Stimulated activated memory B cell treated with anti-CD40 and anti-IgM and Interleukin-4, amounts not matched to agents 10 μg/mL and 1 μg/mL and 100 μg/mL, for 72 hours (primary cell): ENCODE measurements around the gene PSKH1.

Source experiments
- ATAC-seq: fragments of 150-1000 bp; cut with Tn5 transposase; 2 replicates; pipeline ENCODE4 v1.10.0; 2021
- H3K27ac Mint-ChIP-seq: one replicate; pipeline ENCODE4 v1.8.0; 2022; ENCODE audit warnings: mild to moderate bottlenecking, mixed read lengths
- H3K27me3 Mint-ChIP-seq: one replicate; pipeline ENCODE4 v1.8.0; 2022; ENCODE audit warnings: mixed read lengths
- H3K36me3 Mint-ChIP-seq: one replicate; pipeline ENCODE4 v1.8.0; 2022; ENCODE audit warnings: mixed read lengths
- H3K4me1 Mint-ChIP-seq: one replicate; pipeline ENCODE4 v1.8.0; 2022; ENCODE audit warnings: mixed read lengths
- H3K4me3 Mint-ChIP-seq: one replicate; pipeline ENCODE4 v1.8.0; 2022; ENCODE audit warnings: mild to moderate bottlenecking, moderate library complexity, mixed read lengths
- H3K9me3 Mint-ChIP-seq: one replicate; pipeline ENCODE4 v1.8.0; 2022; ENCODE audit warnings: mixed read lengths

The PSKH1 gene

DNA sequence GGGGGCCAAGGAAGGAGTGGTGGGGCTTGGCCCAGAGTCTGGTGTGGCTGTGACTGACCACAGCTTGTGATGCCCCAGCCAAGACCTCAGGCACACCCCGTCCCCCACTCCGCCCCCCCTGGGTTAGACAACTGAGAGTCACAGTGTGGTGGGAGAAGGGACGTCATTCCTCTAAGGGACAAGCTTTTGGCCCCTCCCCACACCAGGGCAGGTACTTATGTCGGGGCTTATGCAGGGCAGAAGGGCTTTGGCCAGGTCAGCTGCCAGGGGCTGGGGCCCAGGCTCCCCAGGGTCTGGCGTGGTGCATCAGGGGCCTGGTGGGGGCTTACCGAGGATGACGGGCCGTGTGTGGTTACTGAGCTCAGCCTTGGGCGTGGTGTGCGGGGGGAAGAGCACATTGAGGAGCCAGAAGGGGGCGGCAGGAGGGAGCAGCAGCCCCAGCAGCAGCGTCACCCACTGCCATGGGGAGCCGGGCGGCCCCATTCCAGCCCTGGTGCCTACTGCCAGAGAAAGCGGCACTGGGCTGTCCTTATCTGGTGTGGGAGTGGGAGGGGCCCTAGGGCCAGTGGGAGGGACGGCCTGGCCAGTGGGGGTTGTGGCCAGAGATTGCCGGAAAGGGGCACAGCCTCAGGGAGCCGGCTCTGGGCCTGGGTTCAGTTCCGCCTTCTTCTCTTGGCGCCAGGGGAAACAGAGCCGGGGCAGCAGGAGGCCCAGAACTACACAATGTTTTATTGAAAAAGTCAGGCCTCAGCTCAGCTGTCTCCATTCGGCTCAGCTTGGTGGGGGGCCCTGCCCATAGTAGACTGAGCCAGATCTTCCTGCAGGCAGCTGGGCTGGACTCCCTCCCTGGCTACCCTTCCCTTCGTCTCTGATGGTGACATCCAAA is 50.8 kb downstream of the PSKH1 start, which contains the start of gene LCAT:
Gene LCAT (minus strand): TSS at position 502 of the 886 bp plus-strand sequence. CDS start 19 bp downstream, at position 483.
- Mint-ChIP-seq H3K27me3 (no peaks in the 10 kb centered on the region), H3K4me1 (peaks cover 27% of the 10 kb centered on the region), H3K4me3 (no peak within 1 kb of the TSS), H3K9me3 (no peaks in the 10 kb centered on the region), H3K36me3 (peaks cover 32% of the 10 kb centered on the region), H3K27ac (no peak within 1 kb of the TSS)
- ATAC-seq = no peak

DNA sequence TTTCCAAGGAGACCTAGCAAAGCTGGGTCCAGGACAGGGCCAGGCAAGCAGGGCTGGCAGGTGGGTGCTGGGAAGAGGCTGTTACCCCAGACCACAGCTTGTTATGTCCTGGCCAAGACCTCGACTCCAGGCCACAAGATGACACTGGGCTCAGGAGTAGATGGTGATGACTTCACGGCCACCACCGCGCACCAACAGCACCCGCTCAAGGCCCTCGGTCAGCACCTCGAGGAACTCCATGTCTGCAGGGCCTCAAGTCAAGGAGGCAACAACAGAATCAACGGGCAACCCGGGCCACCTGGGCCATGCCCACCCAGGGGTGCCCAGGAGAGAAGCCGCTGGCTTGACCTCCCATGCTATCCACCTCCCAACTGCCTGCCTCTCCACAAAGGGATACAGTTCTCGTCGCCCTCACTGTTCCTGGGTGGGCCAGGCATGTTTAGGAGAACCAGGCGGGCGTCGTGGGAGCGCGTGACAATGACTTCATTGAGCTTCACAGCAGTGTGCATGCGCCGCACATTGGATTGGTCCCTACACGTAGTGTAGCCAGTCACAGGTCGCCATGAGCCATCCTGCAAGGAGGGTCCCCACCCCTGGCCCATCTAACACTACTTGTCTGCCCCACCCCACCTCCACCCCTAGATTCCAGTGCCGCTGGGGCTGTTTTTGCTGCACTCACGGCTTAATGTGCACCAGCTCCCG is 51.8 kb downstream of the PSKH1 start:
- no peak for ATAC-seq
- H3K9me3 Mint-ChIP-seq = no peaks in the 10 kb centered on the region
- H3K36me3 Mint-ChIP-seq = peaks cover 24% of the 10 kb centered on the region
- no peak overlapping the region for H3K27ac Mint-ChIP-seq
- no peaks in the 10 kb centered on the region for H3K27me3 Mint-ChIP-seq
- peaks cover 20% of the 10 kb centered on the region for H3K4me1 Mint-ChIP-seq
- H3K4me3 Mint-ChIP-seq = no peak overlapping the region

DNA sequence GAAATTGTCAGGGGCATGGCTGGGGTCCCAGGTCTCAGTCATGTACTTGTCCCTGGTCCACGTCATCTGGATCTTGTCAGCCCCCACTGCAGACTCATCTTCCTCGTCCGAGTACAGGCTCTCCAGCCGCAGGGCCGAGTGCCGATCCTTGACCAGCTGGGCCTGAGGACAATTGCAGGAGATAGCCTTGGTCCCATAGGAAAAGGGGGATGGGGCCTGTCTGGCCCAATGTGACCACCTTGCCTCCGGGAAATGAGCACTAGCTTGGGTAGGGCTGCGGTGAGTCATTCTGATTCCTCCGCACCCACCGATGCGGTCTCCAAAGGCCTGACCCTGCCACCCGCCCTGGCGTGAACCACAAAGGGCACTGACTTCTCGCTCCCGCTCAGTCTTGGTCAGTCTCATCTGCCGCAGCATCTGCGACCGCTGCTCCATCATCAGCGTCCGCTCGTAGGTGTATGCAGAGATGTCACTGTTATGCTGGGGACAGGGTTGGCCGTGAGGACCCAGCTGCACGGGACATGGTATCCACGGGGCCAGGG is 52.4 kb downstream of the PSKH1 start:
- no peak overlapping the region for H3K27ac Mint-ChIP-seq
- H3K27me3 Mint-ChIP-seq = no peaks in the 10 kb centered on the region
- H3K9me3 Mint-ChIP-seq = no peaks in the 10 kb centered on the region
- no peak overlapping the region for H3K4me3 Mint-ChIP-seq
- peaks cover 13% of the 10 kb centered on the region for H3K4me1 Mint-ChIP-seq
- no peak for ATAC-seq
- H3K36me3 Mint-ChIP-seq = peaks cover 26% of the 10 kb centered on the region

DNA sequence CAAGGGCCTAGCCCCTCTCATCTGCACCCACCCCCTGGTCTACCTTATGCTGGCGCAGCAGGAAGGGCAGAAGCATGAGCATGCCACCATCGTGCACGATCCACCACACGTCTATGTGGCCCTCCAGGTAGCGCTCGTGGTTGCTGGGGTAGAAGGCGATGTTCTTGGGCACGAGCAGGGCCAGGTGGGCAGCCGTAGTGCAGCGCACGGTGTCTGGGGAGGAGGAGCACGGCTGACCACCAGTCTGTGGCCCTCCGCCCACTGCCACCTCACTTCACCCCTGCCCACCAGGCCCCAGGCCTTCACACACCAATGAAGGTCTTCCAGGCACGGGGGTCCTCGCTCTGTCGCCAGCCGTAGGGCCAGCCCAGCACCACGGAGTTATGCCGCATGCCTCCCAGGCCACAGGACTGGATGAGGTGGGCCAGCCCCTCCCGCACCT is 53.1 kb downstream of the PSKH1 start:
- H3K9me3 Mint-ChIP-seq = no peaks in the 10 kb centered on the region
- peaks cover 12% of the 10 kb centered on the region for H3K4me1 Mint-ChIP-seq
- no peak for ATAC-seq
- H3K27me3 Mint-ChIP-seq = no peaks in the 10 kb centered on the region
- H3K36me3 Mint-ChIP-seq = peaks cover 30% of the 10 kb centered on the region
- H3K27ac Mint-ChIP-seq = no peak overlapping the region
- H3K4me3 Mint-ChIP-seq = no peak overlapping the region

DNA sequence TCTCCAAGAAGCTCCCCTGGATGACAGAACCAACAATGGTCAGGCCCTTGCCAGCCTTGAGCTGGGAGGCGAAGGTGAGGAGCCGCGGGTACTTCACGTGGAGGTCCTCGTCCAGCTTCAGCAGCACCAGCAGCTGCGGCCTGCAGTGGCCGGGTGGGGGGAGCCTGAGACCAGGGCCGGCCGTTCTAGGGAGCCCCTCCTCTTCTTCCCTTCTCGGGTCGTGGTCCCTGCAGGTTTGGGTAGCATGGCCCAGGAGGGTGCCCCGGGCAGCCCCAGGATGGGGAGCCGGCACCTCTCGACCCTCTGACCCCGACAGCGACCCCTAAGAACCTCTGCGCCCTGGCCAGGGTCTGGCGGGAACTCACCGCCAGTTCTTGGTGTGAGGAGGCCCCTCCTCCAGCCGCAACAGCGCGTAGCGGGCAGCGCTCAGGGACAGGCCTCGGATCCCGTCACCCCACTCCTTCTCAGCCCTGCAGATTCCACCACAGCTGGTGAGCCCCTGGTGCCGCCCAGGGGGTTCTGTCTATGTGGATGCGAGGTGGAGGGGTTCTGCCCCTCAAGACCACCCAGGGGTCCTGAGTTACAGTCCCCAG is 54.0 kb downstream of the PSKH1 start:
- H3K27ac Mint-ChIP-seq = no peak overlapping the region
- ATAC-seq = no peak
- H3K27me3 Mint-ChIP-seq = no peaks in the 10 kb centered on the region
- H3K4me1 Mint-ChIP-seq = peaks cover 4% of the 10 kb centered on the region
- H3K36me3 Mint-ChIP-seq = peaks cover 33% of the 10 kb centered on the region
- no peaks in the 10 kb centered on the region for H3K9me3 Mint-ChIP-seq
- H3K4me3 Mint-ChIP-seq = no peak overlapping the region

DNA sequence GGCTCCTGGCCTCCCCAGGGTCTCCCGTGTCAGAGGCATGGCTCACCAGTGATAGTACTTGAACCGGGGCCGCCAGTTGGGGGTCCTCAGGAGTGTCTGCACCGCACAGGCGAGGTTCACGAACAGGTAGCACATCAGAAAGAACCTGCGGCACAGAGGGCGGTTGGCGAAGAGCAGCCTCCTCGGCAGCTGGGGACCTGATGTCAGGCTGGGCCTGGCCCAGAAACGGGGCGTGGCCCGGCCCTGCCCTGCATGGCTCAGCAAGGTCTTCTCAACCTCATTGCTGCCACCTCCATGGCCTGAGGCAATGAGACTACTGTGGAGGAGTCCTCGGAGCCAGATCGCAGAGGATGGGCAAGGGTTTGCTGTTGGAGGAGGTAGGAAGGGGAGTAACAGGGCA is 55.0 kb downstream of the PSKH1 start:
- ATAC-seq = no peak
- Mint-ChIP-seq H3K27ac (no peak overlapping the region), H3K36me3 (peaks cover 32% of the 10 kb centered on the region), H3K4me1 (no peaks in the 10 kb centered on the region), H3K27me3 (no peaks in the 10 kb centered on the region), H3K9me3 (no peaks in the 10 kb centered on the region), H3K4me3 (no peak overlapping the region)

DNA sequence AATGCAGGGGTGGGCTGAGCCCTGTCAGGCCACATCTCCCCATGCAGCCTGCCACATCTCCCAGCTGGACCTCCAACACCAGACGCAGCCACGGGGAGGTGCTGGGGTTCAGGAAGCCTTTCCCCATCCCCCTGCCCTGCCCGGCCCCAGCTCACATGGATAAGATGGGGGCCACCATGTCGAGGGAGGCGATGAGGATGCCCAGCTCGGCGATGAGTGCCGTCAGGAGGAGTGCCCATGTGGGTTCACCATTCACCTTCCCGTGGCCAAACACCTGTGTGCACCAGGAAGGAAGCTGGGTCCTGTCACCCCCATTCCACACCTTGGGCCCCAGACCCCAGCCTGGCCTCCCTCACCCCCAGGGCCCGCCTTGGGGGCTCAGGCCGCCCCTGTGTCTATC is 56.6 kb downstream of the PSKH1 start:
- Mint-ChIP-seq H3K4me1 (no peaks in the 10 kb centered on the region), H3K4me3 (no peak overlapping the region), H3K36me3 (peaks cover 39% of the 10 kb centered on the region), H3K27me3 (no peaks in the 10 kb centered on the region), H3K9me3 (no peaks in the 10 kb centered on the region), H3K27ac (no peak overlapping the region)
- ATAC-seq = no peak

DNA sequence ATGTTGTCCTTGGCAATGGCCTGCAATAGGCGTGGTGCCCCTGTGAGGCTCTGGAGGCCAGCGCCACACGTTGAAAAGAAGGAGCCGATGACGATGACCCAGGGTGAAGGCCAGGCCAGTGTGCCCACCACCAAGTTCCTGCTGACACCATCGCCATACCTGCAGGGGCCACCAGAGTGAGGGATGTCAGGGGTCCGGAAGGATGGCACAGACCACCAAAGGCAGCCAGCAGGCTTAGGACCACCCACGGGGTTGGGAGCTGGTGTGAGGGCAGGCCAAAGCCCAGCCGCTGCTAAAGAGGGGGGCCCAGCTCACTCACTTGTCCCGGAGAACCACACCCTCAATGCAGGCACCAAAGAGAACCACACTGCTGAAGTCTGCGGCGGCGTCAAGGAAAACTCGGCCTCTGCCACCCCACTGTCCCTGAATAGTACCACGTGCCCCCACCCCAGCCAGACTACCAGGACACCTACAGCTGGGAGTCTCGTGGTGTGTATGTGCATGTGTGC is 57.3 kb downstream of the PSKH1 start:
- Mint-ChIP-seq H3K4me1 (no peaks in the 10 kb centered on the region), H3K4me3 (no peak overlapping the region), H3K27ac (no peak overlapping the region), H3K9me3 (no peaks in the 10 kb centered on the region), H3K36me3 (peaks cover 43% of the 10 kb centered on the region), H3K27me3 (no peaks in the 10 kb centered on the region)
- no peak for ATAC-seq

DNA sequence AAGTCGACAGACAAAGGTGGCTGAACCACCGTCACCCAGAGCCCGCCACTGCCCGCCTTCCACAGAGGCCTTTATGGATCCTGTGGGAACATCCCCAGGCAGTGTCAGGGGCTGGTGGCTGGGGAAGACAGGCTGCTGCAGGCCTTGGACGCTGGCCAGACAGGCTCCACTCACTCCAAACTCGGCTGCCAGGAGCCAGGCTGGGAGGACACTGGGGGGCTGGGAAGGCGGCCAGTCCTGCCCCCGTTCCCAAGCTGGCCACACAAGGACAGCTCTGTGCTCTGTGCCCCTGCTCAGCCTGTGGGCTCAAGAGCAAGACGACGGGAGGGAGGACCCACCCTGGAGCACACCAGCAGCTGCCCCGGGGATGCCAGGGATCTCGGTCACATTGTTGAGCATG is 58.4 kb downstream of the PSKH1 start:
- H3K4me1 Mint-ChIP-seq = no peaks in the 10 kb centered on the region
- H3K27me3 Mint-ChIP-seq = no peaks in the 10 kb centered on the region
- H3K36me3 Mint-ChIP-seq = peaks cover 35% of the 10 kb centered on the region
- no peak overlapping the region for H3K4me3 Mint-ChIP-seq
- no peak overlapping the region for H3K27ac Mint-ChIP-seq
- no peak for ATAC-seq
- no peaks in the 10 kb centered on the region for H3K9me3 Mint-ChIP-seq

DNA sequence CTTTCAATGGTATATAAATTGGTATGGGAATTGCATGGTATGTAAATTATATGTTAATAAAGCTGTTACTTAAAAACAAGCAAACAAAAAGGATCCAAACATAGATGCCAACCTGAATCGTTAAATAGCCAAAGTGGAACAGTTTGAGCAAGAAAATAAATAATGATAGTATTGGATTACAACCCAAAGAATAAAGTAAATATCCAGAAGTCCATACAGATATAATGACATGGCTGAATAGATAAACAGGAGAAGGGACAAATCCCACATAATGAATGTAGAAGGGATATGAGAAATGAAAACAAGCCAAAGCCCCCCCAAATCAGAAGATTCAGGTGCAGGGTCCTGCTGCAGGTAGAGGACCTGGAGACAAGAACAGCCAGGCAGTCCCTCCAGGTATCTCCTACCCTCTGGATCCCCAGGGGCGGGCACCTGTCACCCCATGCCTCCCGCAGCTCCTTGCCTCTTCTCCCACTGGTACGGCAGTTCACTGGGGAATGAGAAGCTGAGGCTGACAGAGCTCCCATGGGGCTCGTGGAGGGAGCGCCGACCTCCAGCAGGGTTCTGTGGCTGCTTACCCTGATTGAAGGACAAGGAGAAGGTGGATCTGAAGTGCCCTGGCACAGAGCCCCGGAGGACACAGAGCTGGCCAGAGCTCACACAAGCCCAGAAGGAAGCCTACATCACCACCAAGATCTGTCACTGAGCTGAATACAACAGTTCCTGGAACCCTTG is 60.8 kb downstream of the PSKH1 start:
- Mint-ChIP-seq H3K4me1 (no peaks in the 10 kb centered on the region), H3K9me3 (no peaks in the 10 kb centered on the region), H3K36me3 (peaks cover 33% of the 10 kb centered on the region), H3K4me3 (no peak overlapping the region), H3K27ac (no peak overlapping the region), H3K27me3 (no peaks in the 10 kb centered on the region)
- ATAC-seq = no peak

DNA sequence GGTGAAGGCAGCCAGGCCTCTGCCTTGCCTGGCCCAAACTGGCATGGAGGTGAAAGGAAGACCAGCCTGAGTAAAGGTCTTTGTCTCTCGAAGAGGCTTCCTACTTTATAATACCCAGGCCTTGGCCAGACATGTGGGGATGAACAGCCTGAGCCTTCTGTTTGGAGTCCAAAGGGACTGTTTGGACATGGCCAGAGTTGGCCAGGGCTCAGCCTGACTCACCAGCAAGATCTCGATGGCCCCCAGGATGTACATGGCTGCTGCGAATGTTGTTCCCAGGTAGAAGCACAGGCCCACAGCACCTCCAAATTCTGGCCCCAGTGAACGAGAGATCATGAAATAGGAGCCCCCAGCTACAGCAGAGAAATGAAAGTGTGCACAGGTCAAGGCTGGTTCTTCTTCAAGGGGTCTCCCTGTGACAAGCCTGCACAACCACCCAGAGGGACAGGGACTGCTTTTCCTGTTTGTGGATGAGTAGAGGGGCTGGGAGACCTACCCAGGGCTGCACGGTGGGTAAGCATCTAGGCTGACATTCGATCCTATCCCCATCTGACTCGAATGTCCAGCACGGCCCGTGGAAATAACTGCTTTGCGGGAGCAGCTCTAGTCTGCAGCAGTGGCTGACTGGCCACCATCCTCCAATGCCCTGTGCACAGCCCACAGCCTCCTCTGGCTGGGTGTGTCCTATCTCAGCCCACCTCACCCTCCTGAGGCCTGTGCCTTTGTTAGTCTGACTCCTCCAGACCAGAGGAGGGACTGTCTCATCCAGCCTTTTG is 61.6 kb downstream of the PSKH1 start:
- Mint-ChIP-seq H3K27me3 (no peaks in the 10 kb centered on the region), H3K4me3 (no peak overlapping the region), H3K4me1 (no peaks in the 10 kb centered on the region), H3K9me3 (no peaks in the 10 kb centered on the region), H3K36me3 (peaks cover 34% of the 10 kb centered on the region), H3K27ac (no peak overlapping the region)
- no peak for ATAC-seq

DNA sequence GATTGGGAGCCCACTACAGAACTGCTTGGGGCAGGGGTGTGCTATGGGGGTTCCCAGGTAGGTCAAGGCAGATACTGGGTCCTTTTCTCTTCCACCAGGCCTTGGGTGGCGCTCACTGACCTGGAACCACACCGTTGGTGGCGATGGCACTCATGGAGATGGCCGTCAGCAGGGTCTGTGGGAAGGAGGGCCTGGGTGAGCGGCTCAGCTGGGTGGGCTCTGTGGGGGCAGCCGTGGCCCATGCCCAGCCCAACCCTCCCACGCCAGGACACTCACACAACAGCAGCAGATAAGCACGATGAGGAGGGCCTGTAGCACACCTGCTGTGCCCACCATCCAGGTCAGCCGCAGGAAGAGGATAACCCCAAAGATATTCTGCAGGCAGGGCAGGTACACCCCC is 64.6 kb downstream of the PSKH1 start:
- H3K4me3 Mint-ChIP-seq = no peak overlapping the region
- ATAC-seq = no peak
- peaks cover 2% of the 10 kb centered on the region for H3K4me1 Mint-ChIP-seq
- H3K27ac Mint-ChIP-seq = no peak overlapping the region
- no peaks in the 10 kb centered on the region for H3K9me3 Mint-ChIP-seq
- peaks cover 46% of the 10 kb centered on the region for H3K36me3 Mint-ChIP-seq
- H3K27me3 Mint-ChIP-seq = no peaks in the 10 kb centered on the region

DNA sequence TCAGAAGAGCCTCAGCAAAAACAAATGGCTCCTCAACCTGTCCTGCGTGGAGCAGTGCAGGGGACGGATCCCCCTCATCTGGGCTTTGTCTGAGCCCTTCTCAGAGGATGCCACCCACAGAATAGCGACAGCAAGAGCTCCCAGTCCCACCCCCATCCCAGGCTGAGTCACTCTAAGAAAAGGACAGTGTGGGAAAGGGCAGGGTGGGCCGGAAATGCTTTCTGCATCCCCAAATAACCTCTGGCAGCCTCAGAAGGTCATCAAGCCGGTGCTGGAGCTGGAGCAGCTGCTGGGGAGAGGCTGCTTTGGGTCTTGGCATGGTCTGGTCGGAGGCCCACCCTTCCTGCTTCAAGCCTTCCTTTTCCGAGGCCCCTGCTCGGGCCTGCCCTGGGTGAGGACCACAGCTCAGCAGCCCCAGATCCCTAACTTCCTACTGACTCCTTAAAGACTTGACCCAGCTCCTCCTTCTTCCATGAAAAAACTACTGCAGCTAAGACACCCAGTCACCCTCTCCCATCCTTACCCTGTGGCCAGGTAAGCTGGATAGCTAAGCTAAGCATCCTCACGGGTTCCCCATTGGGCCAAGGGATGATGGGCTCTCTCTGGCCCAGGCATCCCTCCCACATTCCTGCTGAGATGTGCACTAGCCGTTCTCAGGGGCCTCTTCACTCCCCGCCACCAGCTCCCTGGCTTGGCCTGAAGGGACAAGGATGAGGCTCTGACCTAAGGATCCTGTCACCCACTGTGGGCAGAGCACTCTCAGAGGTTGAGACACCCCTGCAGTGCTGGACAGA is 66.7 kb downstream of the PSKH1 start:
- Mint-ChIP-seq H3K27me3 (no peaks in the 10 kb centered on the region), H3K27ac (no peak overlapping the region), H3K9me3 (no peaks in the 10 kb centered on the region), H3K4me3 (no peak overlapping the region), H3K36me3 (peaks cover 41% of the 10 kb centered on the region), H3K4me1 (peaks cover 7% of the 10 kb centered on the region)
- ATAC-seq = no peak
